Osteoblast (primary cell): ENCODE results near the gene FLT3. TPM values are rescaled to one million over a fixed set of nuclear protein-coding genes. Genes with fewer than 3 reads are reported as not detected.

ENCODE experiments used
- DNase-seq: peaks from one replicate; pipeline ENCODE4 v3.0.0; 2011; ENCODE audit warnings: low spot score, mixed read lengths; ENCODE audit not compliant: insufficient read length; ENCODE audit errors: missing footprints
- H2AFZ ChIP-seq: 2 replicates; pipeline ENCODE4 v1.6.0; 2011; ENCODE audit warnings: mild to moderate bottlenecking, low read length
- H3K27ac ChIP-seq: 2 replicates; pipeline ENCODE4 v1.5.1; 2011; ENCODE audit warnings: mild to moderate bottlenecking, low read depth, low read length, moderate library complexity
- H3K27me3 ChIP-seq: 2 replicates; pipeline ENCODE4 v1.6.0; 2012; ENCODE audit warnings: mild to moderate bottlenecking, control low read depth, inconsistent platforms, low read length, moderate library complexity; ENCODE audit not compliant: insufficient read depth
- H3K36me3 ChIP-seq: 2 replicates; pipeline ENCODE4 v1.5.1; 2011; ENCODE audit warnings: mild to moderate bottlenecking, low read length, control low read depth, moderate library complexity; ENCODE audit not compliant: insufficient read depth
- H3K4me1 ChIP-seq: 2 replicates; pipeline ENCODE4 v1.5.1; 2011; ENCODE audit warnings: mild to moderate bottlenecking, low read length, control low read depth, moderate library complexity; ENCODE audit not compliant: insufficient read depth
- H3K4me2 ChIP-seq: 2 replicates; pipeline ENCODE4 v1.6.0; 2011; ENCODE audit warnings: mild to moderate bottlenecking, low read length; ENCODE audit not compliant: insufficient read depth
- H3K4me3 ChIP-seq: fragments of 200-600 bp; sonication (generic); 3 replicates; pipeline ENCODE4 v1.5.1; 2012; ENCODE audit warnings: mild to moderate bottlenecking, low read length, inconsistent platforms; ENCODE audit not compliant: insufficient read depth
- H3K79me2 ChIP-seq: 2 replicates; pipeline ENCODE4 v1.6.0; 2012; ENCODE audit warnings: mild to moderate bottlenecking, low read length, control low read depth, inconsistent platforms; ENCODE audit not compliant: insufficient read depth
- H3K9me3 ChIP-seq: 2 replicates; pipeline ENCODE4 v1.5.1; 2011; ENCODE audit warnings: low read depth, low read length, control low read depth
- H4K20me1 ChIP-seq: 2 replicates; pipeline ENCODE4 v1.6.0; 2012; ENCODE audit warnings: mild to moderate bottlenecking, low read length, control low read depth; ENCODE audit not compliant: insufficient read depth
- CTCF ChIP-seq: IDR thresholded peaks from 2 replicates; pipeline ENCODE4 v1.5.1; 2011; ENCODE audit warnings: mild to moderate bottlenecking, low read depth, low read length, moderate library complexity; ENCODE audit errors: extremely low read depth
- total RNA-seq: library from RNA; depleted of rRNA; stranded (reverse); fragments of >200 nt; gene quantifications from 2 replicates; pipeline ENCODE4 v1.2.3, GENCODE V29; 2012

The FLT3 gene
- total RNA-seq, 1 donor = not detected

GRCh38 chr13:27969866-27970229 lies 130.5 kb downstream of the FLT3 start:
- Histone ChIP-seq H3K4me3 (no peak overlapping the region), H3K4me1 (no peaks in the 10 kb centered on the region), H3K27ac (no peak overlapping the region), H3K9me3 (no peaks in the 10 kb centered on the region), H2AFZ (no peak overlapping the region), H4K20me1 (no peaks in the 10 kb centered on the region), H3K36me3 (no peaks in the 10 kb centered on the region), H3K79me2 (no peaks in the 10 kb centered on the region), H3K4me2 (no peak overlapping the region), H3K27me3 (peaks cover 98% of the 10 kb centered on the region)
- TF ChIP-seq CTCF = no peak
- peak; percentile 84 for DNase-seq

GRCh38 chr13:27969082-27969865 lies 131.1 kb downstream of the FLT3 start, which contains the start of gene CDX2:
Gene CDX2 (minus strand): TSS chr13:27969315. CDS start chr13:27969006, 309 bp downstream.
- Histone ChIP-seq H3K27ac (no peak within 1 kb of the TSS), H3K79me2 (no peaks in the 10 kb centered on the region), H3K4me1 (no peaks in the 10 kb centered on the region), H3K9me3 (no peaks in the 10 kb centered on the region), H3K36me3 (no peaks in the 10 kb centered on the region), H3K27me3 (peaks cover 98% of the 10 kb centered on the region), H2AFZ (no peak within 1 kb of the TSS), H4K20me1 (no peaks in the 10 kb centered on the region), H3K4me3 (no peak within 1 kb of the TSS), H3K4me2 (no peak within 1 kb of the TSS)
- DNase-seq = peak; percentile 85
- TF ChIP-seq CTCF = no peak

DNA sequence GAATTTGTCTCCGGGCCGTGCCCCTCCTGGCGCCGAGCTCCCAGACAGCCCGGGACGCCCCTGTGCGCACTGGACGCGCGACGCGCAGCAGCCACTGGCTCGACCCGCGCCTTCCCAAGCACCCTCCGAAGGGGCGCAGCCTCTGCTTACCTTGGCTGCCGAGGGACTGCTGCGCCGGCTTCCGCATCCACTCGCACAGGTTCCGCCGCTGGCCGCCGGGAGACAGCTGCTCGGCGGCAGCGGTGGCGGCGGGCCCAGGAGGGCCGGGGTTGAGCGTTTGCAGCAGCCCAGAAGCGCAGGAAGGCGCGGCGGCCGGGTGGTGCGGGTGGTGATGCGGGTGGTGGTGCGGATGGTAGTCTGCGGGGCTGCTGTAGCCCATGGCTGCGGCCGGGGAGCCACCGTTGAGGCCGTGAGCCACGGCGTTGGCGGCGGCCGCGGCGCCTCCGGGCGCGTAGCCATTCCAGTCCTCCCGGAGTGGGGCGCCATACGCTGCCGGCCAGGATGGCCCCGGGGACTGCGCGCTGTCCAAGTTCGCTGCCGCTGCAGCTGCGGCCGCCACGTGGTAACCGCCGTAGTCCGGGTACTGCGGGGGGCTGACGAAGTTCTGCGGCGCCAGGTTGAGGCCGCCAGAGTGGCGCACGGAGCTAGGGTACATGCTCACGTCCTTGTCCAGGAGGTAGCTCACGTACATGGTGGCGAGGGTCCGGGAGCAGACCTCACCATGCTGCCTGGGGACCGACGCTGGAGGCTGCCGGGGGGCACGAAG lies 131.9 kb downstream of the FLT3 start:
- peak; percentile 66 for DNase-seq
- no peaks in the 10 kb centered on the region for H3K9me3 ChIP-seq
- no peak for TF ChIP-seq CTCF
- H3K36me3 ChIP-seq = no peaks in the 10 kb centered on the region
- no peak overlapping the region for H3K27ac ChIP-seq
- H4K20me1 ChIP-seq = no peaks in the 10 kb centered on the region
- no peak overlapping the region for H2AFZ ChIP-seq
- no peak overlapping the region for H3K4me2 ChIP-seq
- H3K79me2 ChIP-seq = no peaks in the 10 kb centered on the region
- H3K27me3 ChIP-seq = peaks cover 91% of the 10 kb centered on the region
- H3K4me3 ChIP-seq = no peak overlapping the region
- H3K4me1 ChIP-seq = no peaks in the 10 kb centered on the region

DNA sequence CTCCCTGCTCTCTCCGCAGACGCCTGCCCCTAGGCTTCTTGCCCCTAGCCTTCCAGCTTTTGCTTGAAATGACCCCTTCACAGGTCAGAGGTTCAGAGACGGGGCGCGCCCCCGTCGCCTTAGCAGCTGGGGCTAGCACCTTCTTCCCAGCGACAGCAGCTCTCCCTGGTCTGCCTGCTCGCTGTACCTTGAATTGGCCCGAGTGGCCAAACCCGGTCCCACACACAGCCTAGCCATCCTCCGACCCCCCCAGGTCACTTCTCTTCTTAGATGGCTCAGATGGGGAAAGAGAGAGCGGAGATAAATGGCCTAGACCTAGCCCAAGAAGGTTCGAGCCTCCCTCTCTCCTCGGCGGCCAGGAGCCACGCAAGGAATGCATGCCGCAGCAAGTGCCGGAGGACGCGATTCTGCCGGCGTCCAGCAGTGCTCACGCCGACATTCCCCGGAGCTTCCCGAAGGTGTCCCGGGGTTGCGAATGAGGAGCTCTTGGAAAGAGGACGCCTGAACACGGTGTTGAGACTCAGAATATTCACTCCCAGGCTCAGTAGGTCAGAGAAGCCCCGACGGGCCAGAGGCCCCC lies 132.6 kb downstream of the FLT3 start:
- H3K4me2 ChIP-seq = no peak overlapping the region
- no peak overlapping the region for H3K27ac ChIP-seq
- H2AFZ ChIP-seq = no peak overlapping the region
- H3K36me3 ChIP-seq = no peaks in the 10 kb centered on the region
- DNase-seq = peak; percentile 85
- no peak for TF ChIP-seq CTCF
- no peaks in the 10 kb centered on the region for H3K79me2 ChIP-seq
- H3K9me3 ChIP-seq = no peaks in the 10 kb centered on the region
- no peak overlapping the region for H3K4me3 ChIP-seq
- no peaks in the 10 kb centered on the region for H4K20me1 ChIP-seq
- H3K4me1 ChIP-seq = no peaks in the 10 kb centered on the region
- peaks cover 85% of the 10 kb centered on the region for H3K27me3 ChIP-seq
